DOHH2 (cell line): Measurements from ENCODE around the gene MED16.

Experiments used
- CTCF ChIP-seq: fragments of 200-600 bp; sonication (generic); IDR thresholded peaks from one replicate; pipeline ENCODE4 v1.5.1; 2014; ENCODE audit warnings: antibody characterized with exemption, mild to moderate bottlenecking, low read depth, low read length; ENCODE audit not compliant: poor library complexity, severe bottlenecking
- EZH2phosphoT487 ChIP-seq: fragments of 200-600 bp; sonication (generic); IDR thresholded peaks from 2 replicates; pipeline ENCODE4 v1.6.1; 2017; ENCODE audit warnings: borderline replicate concordance, mild to moderate bottlenecking, antibody characterized with exemption, low read length, moderate library complexity, mixed read lengths

DNA sequence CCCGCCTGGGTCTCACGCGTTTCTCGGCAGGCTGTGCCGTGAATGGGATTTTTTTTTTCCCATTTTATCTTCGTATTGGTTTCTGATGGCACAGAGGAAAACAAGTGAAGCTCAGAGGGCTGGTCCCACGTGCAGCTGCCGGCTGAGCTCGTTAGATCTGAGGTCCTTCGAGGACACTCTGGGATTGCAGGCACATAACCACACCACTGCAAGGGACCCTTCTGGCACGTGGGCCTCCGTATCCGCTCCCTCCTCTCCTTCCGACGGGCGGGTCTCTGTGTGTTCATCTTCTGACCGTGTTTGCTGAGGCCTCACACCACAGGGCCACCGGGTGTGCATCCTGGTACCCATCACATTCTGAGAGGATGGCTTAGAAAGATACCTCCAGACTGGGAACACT, 16.9 kb downstream of the MED16 start:
- TF ChIP-seq CTCF: no peak
- TF ChIP-seq EZH2phosphoT487: no peak
